H54 (cell line): ENCODE measurements around the gene RPGRIP1.
"Not testable (repeated sequence)": the region's sequence is repeated elsewhere in the genome, so short reads cannot be mapped to it uniquely, and the experiment has no call there.

ENCODE experiments used
- DNase-seq: peaks from one replicate; pipeline ENCODE4 v3.0.0; 2011; ENCODE audit warnings: low spot score, mixed read lengths; ENCODE audit not compliant: insufficient read length
- FAIRE-seq: peaks from 3 replicates; lab custom pipeline; 2011; peaks lifted over from hg19 to GRCh38; lab: Jason Lieb, UNC
- POLR2A ChIP-seq: IDR thresholded peaks from 2 replicates; pipeline ENCODE4 v1.6.1; 2011; ENCODE audit warnings: low read depth, mild to moderate bottlenecking, low read length

The RPGRIP1 gene

GRCh38 chr14:21300892-21301291, 21.0 kb downstream of the RPGRIP1 start:
- no peak for FAIRE-seq
- TF ChIP-seq POLR2A = no peak
- no peak for DNase-seq

GRCh38 chr14:21302013-21302835, 22.3 kb downstream of the RPGRIP1 start:
- FAIRE-seq (no peak), DNase-seq (no peak)
- TF ChIP-seq POLR2A = no peak

- DNase-seq, FAIRE-seq: not testable (repeated sequence)
Measured at GRCh38 chr14:21302836-21303140, 22.9 kb downstream of the RPGRIP1 start.

GRCh38 chr14:21307637-21308036, 27.8 kb downstream of the RPGRIP1 start:
- DNase-seq = no peak
- FAIRE-seq = no peak
- no peak for TF ChIP-seq POLR2A

GRCh38 chr14:21308132-21308478, 28.2 kb downstream of the RPGRIP1 start:
- no peak for TF ChIP-seq POLR2A
- no peak for DNase-seq
- FAIRE-seq = no peak

GRCh38 chr14:21308479-21309237, 28.8 kb downstream of the RPGRIP1 start:
- FAIRE-seq = no peak
- no peak for DNase-seq
- TF ChIP-seq POLR2A = no peak; the same call in 1 of the 2 replicates

- FAIRE-seq = no peak
- DNase-seq = no peak
- no peak for TF ChIP-seq POLR2A
Measured at GRCh38 chr14:21309238-21309636, 29.4 kb downstream of the RPGRIP1 start.

GRCh38 chr14:21309956-21310355, 30.1 kb downstream of the RPGRIP1 start:
- no peak for DNase-seq
- FAIRE-seq = no peak

GRCh38 chr14:21311614-21312013, 31.7 kb downstream of the RPGRIP1 start:
- FAIRE-seq (no peak), DNase-seq (no peak)
- no peak for TF ChIP-seq POLR2A

More at GRCh38 chr14:21309956-21310355, 30.1 kb downstream of the RPGRIP1 start:
- TF ChIP-seq POLR2A = no peak

- FAIRE-seq = no peak
- no peak for DNase-seq
- TF ChIP-seq POLR2A = no peak
Measured at GRCh38 chr14:21313512-21313911, 33.6 kb downstream of the RPGRIP1 start.

GRCh38 chr14:21317398-21317797, 37.5 kb downstream of the RPGRIP1 start:
- FAIRE-seq = no peak
- DNase-seq = no peak
- no peak for TF ChIP-seq POLR2A

GRCh38 chr14:21320913-21321312, 41.0 kb downstream of the RPGRIP1 start:
- no peak for TF ChIP-seq POLR2A
- no peak for FAIRE-seq
- no peak for DNase-seq

GRCh38 chr14:21322716-21323115, 42.8 kb downstream of the RPGRIP1 start:
- DNase-seq = no peak
- FAIRE-seq = no peak
- no peak for TF ChIP-seq POLR2A

GRCh38 chr14:21326972-21327371, 47.1 kb downstream of the RPGRIP1 start:
- FAIRE-seq (no peak), DNase-seq (no peak)
- no peak for TF ChIP-seq POLR2A
